Bronchus fibroblast of lung (primary cell): ENCODE data around the gene SLC16A7. TPM values are rescaled to one million over a fixed set of nuclear protein-coding genes. Genes with fewer than 3 reads are reported as not detected.

Experiments used
- total RNA-seq: library from RNA; depleted of rRNA; stranded (reverse); fragments of >200 nt; gene quantifications from 2 replicates; pipeline ENCODE4 v1.2.3, GENCODE V29; 2015

Gene SLC16A7, protein sequence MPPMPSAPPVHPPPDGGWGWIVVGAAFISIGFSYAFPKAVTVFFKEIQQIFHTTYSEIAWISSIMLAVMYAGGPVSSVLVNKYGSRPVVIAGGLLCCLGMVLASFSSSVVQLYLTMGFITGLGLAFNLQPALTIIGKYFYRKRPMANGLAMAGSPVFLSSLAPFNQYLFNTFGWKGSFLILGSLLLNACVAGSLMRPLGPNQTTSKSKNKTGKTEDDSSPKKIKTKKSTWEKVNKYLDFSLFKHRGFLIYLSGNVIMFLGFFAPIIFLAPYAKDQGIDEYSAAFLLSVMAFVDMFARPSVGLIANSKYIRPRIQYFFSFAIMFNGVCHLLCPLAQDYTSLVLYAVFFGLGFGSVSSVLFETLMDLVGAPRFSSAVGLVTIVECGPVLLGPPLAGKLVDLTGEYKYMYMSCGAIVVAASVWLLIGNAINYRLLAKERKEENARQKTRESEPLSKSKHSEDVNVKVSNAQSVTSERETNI
- total RNA-seq: 15.9 and 22.5 TPM in 2 replicates

DNA sequence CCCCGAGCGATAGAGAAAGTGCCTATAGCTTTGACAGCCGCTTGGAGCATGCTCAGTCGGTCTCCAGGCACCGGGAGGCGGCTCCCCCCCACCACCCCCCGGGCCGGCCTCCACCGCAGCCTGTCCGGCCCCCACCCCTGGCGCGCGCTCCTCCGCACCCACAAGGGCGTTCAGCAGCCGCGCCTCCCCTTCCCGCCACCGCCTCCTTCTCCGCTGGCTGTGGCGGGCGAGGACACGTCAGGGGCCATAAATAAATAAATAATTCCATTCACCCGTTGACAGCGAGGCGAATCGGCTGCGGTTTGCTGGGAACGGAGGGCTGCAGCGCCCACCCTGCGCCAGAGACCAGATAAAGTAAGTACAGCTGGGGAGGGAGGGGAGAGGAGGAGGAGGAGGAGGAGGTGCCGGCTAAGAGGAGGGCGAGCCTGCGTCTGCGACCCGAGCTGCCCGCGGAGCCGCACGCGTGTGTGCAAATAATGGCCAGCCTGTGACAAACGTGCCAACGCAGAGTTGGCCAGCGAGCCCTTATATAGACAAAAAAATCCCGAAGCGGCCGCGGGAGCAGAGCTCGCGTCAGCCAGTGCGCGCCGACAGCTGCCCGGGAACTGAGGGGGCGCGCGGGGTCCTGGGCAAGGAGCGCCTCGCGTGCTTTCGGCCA is at the start of gene SLC16A7:
TSS of gene SLC16A7 (plus strand) at position 147 of the 658 bp plus-strand sequence. CDS start 108,773 bp downstream, outside the sequence.

